ENCODE data around the gene UBE2D2.
A peak's percentile ranks its signal among the peaks of the same experiment; 100 is the strongest.

Gene UBE2D2

DNA sequence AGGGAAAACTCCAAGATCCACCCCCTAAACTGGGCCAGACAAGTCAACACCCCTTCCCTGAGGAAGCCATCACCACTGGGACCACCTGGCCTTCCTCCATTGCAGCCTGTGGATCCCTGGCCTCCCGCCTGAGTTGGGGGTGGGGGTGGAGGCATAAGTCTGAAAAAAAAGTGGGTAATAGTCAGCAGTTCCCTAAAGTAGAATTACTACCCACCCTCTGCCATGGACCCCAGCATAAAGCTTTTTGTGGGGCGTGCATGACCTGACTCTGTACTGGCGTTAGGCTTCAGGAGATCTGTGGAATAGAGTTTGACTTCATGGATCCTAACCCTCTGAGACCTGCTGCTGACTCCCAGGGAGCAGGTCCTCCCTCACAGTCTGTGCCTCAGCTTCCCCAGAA, 85.0 kb downstream of the UBE2D2 start:
- no peak overlapping the region for H3K4me3 ChIP-seq (ENCODE audit: low read length)
- TF ChIP-seq, protein P1, sequence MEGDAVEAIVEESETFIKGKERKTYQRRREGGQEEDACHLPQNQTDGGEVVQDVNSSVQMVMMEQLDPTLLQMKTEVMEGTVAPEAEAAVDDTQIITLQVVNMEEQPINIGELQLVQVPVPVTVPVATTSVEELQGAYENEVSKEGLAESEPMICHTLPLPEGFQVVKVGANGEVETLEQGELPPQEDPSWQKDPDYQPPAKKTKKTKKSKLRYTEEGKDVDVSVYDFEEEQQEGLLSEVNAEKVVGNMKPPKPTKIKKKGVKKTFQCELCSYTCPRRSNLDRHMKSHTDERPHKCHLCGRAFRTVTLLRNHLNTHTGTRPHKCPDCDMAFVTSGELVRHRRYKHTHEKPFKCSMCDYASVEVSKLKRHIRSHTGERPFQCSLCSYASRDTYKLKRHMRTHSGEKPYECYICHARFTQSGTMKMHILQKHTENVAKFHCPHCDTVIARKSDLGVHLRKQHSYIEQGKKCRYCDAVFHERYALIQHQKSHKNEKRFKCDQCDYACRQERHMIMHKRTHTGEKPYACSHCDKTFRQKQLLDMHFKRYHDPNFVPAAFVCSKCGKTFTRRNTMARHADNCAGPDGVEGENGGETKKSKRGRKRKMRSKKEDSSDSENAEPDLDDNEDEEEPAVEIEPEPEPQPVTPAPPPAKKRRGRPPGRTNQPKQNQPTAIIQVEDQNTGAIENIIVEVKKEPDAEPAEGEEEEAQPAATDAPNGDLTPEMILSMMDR (conservative IDR thresholded peaks at IDR 0.05; ENCODE audit: low read length): no peak
- DNase-seq (ENCODE audit: low read depth): no peak

DNA sequence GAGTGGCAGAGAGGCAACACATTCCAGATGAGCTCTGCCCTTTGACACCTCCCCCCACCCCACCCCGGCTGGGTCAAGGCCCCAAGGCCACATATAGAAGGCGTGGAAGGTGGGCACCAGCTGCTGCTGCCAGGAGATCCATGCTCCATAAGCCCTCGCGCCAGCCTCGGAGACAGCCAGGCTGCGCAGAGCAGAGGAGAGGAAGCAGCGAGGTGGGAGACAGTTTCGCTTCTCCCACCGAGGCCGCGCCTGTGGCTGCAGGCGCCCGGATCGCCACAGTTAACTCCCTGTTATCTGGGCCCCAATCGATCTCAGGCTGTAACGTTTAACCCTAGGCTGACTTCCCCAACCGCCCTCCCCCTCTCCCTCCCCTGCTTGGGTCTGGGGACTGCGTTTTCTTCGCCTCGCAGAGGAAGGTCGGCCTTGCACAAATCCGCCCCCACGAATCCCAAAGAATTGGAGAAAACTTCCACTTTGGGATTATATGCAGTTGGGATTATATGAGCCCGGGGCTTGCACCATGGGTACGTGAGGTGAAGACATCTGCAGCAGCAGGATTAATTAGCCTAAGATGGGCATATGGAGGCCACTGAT, 85.9 kb downstream of the UBE2D2 start:
- TF ChIP-seq, protein P1 (conservative IDR thresholded peaks at IDR 0.05; ENCODE audit: low read length): no peak
- peak overlapping the region; percentile 53 for H3K4me3 ChIP-seq (ENCODE audit: low read length)
- DNase-seq (ENCODE audit: low read depth): no peak

DNA sequence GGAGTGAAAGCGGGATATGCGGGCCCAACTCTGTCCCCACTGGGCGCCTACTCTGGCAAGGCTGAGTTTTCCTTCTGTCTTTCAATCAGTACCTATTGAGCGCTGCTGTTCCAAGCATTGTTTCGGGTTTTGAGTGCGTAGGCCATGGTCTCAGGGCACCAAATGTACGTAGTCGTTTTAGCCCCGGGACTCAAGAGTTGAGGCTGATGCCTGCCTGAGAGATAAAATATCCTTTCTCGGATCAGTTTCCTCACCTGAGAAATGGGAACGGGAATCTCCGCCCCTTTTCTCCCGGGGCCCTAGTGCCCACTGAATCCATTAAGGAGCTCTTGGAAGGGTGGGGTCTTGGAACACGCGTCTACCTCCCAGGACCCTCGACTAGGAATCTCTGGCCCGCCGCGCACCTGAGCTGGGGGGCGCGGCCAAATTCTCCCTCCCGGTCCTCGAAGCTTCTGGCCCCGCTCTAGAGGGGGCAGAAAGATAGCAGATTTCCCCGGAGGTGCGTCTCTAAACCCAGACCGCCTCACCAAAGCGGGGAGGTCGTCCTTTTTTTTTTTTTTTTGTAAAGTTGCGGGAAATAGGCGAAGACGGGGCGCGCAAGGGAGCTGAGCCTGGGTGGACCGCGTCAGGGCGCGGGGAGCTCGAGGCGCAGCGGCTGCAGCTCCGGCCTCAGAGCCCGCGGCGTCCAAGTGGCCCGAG, 86.5 kb downstream of the UBE2D2 start:
- TF ChIP-seq, protein P1 (conservative IDR thresholded peaks at IDR 0.05; ENCODE audit: low read length): no peak
- no peak for DNase-seq (ENCODE audit: low read depth)
- peak overlapping the region; percentile 53 for H3K4me3 ChIP-seq (ENCODE audit: low read length)

DNA sequence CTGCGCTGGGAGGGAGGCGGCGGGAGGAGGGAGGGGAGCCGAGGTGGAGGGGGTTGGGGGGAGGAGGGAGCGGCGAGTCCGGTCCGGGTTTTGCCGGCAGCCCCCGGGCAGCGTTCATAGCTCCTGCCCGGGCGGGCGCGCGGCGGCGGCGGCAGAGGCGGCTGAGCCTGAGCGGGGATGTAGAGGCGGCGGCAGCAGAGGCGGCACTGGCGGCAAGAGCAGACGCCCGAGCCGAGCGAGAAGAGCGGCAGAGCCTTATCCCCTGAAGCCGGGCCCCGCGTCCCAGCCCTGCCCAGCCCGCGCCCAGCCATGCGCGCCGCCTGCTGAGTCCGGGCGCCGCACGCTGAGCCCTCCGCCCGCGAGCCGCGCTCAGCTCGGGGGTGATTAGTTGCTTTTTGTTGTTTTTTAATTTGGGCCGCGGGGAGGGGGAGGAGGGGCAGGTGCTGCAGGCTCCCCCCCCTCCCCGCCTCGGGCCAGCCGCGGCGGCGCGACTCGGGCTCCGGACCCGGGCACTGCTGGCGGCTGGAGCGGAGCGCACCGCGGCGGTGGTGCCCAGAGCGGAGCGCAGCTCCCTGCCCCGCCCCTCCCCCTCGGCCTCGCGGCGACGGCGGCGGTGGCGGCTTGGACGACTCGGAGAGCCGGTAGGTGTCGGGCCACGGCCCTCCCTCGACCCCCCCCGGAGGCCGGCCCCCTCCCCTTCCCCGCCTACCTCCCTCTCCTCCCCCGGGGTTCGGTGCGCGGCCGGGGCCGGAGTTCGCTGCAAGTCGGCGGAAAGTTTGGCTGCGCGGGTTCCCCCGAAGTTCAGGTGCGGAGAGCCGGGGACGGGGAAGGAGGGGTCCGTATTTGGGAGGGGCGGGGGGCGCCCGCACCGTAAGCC, 87.3 kb downstream of the UBE2D2 start, which contains the start of gene CXXC5:
Gene CXXC5 (plus strand): TSS at position 145 of the 877 bp plus-strand sequence. CDS start 32,175 bp downstream, outside the sequence.
- TF ChIP-seq, protein P1 (conservative IDR thresholded peaks at IDR 0.05; ENCODE audit: low read length): no peak
- peak; percentile 92 for DNase-seq (ENCODE audit: low read depth)
- H3K4me3 ChIP-seq (ENCODE audit: low read length): peak within 1 kb of the TSS; percentile 85

DNA sequence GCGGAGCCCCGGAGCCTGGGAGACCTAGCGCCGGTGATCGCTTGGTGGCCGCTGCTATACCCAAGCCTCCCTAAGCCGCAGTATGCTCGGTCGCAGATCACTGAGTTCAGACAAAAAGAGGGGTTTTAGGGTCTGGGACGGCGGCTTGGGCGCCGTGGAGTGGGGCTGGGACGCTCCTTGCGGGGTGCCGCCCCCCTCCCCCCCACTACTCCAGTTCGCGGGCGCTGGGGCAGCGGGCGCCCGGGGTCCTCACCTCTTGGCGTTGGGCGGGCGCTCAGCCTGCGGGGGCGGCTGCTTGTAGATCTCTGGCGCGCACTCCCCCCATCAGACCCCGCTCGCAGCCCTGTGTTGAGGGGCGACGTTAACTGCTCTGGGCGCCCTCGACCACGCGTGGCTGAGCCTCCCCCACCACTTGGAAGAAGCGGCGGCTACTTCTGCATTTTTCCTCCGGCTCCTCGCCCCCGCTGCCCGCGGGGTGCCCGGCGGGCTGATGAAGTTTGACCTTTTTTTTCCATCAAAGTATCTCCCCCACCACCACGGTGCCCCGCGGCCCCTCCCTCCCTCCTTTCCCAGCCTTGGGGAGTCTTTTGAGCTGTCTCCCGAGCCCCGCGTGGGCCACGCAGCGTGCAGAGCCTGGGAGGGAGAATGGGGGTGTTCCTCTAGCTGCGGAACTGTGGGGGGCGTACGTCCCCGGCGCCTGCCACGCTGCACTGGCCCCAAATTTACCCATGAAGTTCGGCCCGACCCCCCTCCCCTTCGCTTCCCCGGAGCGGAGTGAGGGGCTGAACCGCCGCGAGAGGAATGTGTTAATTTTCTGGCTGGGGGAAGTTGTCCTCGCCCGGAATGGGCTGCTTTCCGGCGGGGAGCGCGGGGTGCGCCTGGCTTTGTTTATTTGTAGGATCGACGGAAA, 88.2 kb downstream of the UBE2D2 start:
- no peak for DNase-seq (ENCODE audit: low read depth)
- H3K4me3 ChIP-seq (ENCODE audit: low read length): peak overlapping the region; percentile 85
- TF ChIP-seq, protein P1 (conservative IDR thresholded peaks at IDR 0.05; ENCODE audit: low read length): no peak

DNA sequence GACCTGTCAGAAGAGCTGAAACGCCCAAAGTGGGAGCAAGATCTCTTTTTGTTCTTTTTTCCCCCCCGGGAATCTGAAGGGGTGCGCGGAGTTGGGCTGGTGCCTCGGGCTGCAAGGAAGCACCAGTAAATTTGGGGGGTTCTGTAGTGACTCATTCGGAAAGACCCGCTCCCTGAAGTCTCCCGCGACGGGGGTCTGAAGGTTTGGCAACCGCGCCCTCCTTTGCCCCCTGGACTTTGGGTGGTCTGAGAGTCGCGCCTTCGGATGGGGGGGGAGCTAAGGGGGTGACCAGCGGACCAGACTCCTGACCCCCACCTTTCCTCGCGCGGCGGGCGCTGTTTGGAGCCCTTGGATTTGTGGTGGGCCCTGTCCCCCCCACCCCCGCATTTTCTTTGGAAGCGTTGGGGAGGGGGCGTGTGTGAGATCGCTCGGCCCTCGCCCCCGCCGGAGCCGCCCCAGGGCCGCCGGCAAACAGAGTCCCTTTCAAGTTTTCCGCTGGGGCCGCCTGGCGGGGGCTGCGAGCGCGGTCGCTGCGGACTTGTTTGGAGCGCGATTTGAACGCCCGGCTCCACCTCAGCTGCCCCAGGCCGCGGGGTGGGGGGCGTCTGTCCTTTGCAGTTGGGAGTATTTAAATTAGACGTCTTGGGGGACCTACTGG, 89.0 kb downstream of the UBE2D2 start:
- TF ChIP-seq, protein P1 (conservative IDR thresholded peaks at IDR 0.05; ENCODE audit: low read length): peak; percentile 31; the same call in 1 of the 2 replicates
- DNase-seq (ENCODE audit: low read depth): no peak
- peak overlapping the region; percentile 85 for H3K4me3 ChIP-seq (ENCODE audit: low read length)
